ENCODE results near the gene ACOXL.
A peak's percentile ranks its signal among the peaks of the same experiment; 100 is the strongest.

The ACOXL gene

GRCh38 chr2:111121028-111121827 is 388.9 kb downstream of the ACOXL start:
- peak overlapping the region; percentile 86 for H3K4me3 ChIP-seq (ENCODE audit: low read depth, low read length)
- DNase-seq (ENCODE audit: low read depth), result peak; percentile 46
- TF ChIP-seq CTCF (conservative IDR thresholded peaks at IDR 0.05; ENCODE audit: low read depth, low read length), result no peak

GRCh38 chr2:111121828-111122630 is 389.7 kb downstream of the ACOXL start:
- peak overlapping the region; percentile 86 for H3K4me3 ChIP-seq (ENCODE audit: low read depth, low read length)
- no peak for TF ChIP-seq CTCF (conservative IDR thresholded peaks at IDR 0.05; ENCODE audit: low read depth, low read length)
- DNase-seq (ENCODE audit: low read depth), result peak; percentile 87

GRCh38 chr2:111122631-111123421 is 390.5 kb downstream of the ACOXL start:
- peak; percentile 82 for DNase-seq (ENCODE audit: low read depth)
- no peak for TF ChIP-seq CTCF (conservative IDR thresholded peaks at IDR 0.05; ENCODE audit: low read depth, low read length)
- H3K4me3 ChIP-seq (ENCODE audit: low read depth, low read length), result peak overlapping the region; percentile 86

- TF ChIP-seq CTCF (conservative IDR thresholded peaks at IDR 0.05; ENCODE audit: low read depth, low read length), result no peak
- no peak overlapping the region for H3K4me3 ChIP-seq (ENCODE audit: low read depth, low read length)
Observed at GRCh38 chr2:111123751-111124150, 391.4 kb downstream of the ACOXL start.

GRCh38 chr2:111126581-111126980 is 394.2 kb downstream of the ACOXL start:
- no peak overlapping the region for H3K4me3 ChIP-seq (ENCODE audit: low read depth, low read length)
- no peak for TF ChIP-seq CTCF (conservative IDR thresholded peaks at IDR 0.05; ENCODE audit: low read depth, low read length)
- DNase-seq (ENCODE audit: low read depth), result no peak

More at GRCh38 chr2:111123751-111124150, 391.4 kb downstream of the ACOXL start:
- DNase-seq (ENCODE audit: low read depth), result no peak

- TF ChIP-seq CTCF (conservative IDR thresholded peaks at IDR 0.05; ENCODE audit: low read depth, low read length), result no peak
- H3K4me3 ChIP-seq (ENCODE audit: low read depth, low read length), result no peak overlapping the region
- DNase-seq (ENCODE audit: low read depth), result no peak
Observed at GRCh38 chr2:111127351-111127750, 395.0 kb downstream of the ACOXL start.
